HCT116 (cell line): ENCODE results near the gene FCN3. TPM values are rescaled to one million over a fixed set of nuclear protein-coding genes. Genes with fewer than 3 reads are reported as not detected.

Source experiments
- ATAC-seq: fragments of 200-7000 bp; cut with Tn5 transposase; 2 replicates; pipeline ENCODE4 v1.9.1; 2020; ENCODE audit warnings: mild to moderate bottlenecking, moderate library complexity
- BruUV-seq: library from RNA; stranded (reverse); fragments of 400-500 nt; replicated peaks from 2 replicates; lab custom pipeline; 2021; lab: Mats Ljungman, UMichigan
- CTCF ChIA-PET: fragments of 300-600 bp; sonication (Branson Sonifier 250); formaldehyde crosslinking; loops from one replicate; lab custom pipeline; 2021; ENCODE audit warnings: antibody characterized with exemption; lab: Charles Lee
- POLR2A ChIA-PET: fragments of 300-600, 350-600 bp; sonication (Branson Sonifier 250); formaldehyde crosslinking; loops from one replicate; lab custom pipeline; 2021; ENCODE audit warnings: antibody characterized with exemption; lab: Charles Lee
- RAD21 ChIA-PET, 2 experiments: fragments of 300-600 bp; sonication (Branson Sonifier 250); formaldehyde crosslinking; loops; one replicate each; lab custom pipeline; 2023; ENCODE audit warnings: low total read pairs in 2 of 2; ENCODE audit not compliant: uncharacterized antibody in 2 of 2, unreplicated experiment in 2 of 2, low non-redundant PET in 1 of 2; lab: Charles Lee
- DNase-seq: peaks from one replicate; pipeline ENCODE4 v3.0.0-alpha.2; 2010; ENCODE audit warnings: low read depth, low spot score
- H2AFZ ChIP-seq: fragments of 200-600 bp; shearing (Covaris generic), sonication (generic); 2 replicates; pipeline ENCODE4 v1.6.1; 2017; ENCODE audit warnings: low read depth, mixed run types, mixed read lengths, antibody characterized with exemption, low read length; ENCODE audit not compliant: poor library complexity, severe bottlenecking
- H3K27ac ChIP-seq: 2 replicates; pipeline ENCODE4 v1.5.1; 2012; ENCODE audit warnings: low read depth, low read length
- H3K27me3 ChIP-seq: fragments of 200-600 bp; sonication (generic); 2 replicates; pipeline ENCODE4 v1.6.1; 2016; ENCODE audit warnings: mixed run types, low read length, mixed read lengths; ENCODE audit not compliant: insufficient read depth
- H3K36me3 ChIP-seq, 2 experiments: fragments of 200-500 bp in 1 of 2; fragments of 200-600 bp in 1 of 2; sonication (Bioruptor generic) in 1 of 2; sonication (generic) in 1 of 2; 2 replicates each; pipeline versions ENCODE4 v1.5.1 to v1.6.1; 2014 to 2016; ENCODE audit warnings: low read length in 2 of 2, inconsistent platforms in 1 of 2, mixed read lengths in 1 of 2, mixed run types in 1 of 2; ENCODE audit not compliant: insufficient read depth in 2 of 2, control insufficient read depth in 1 of 2
- H3K4me1 ChIP-seq, 2 experiments: fragments of 200-600 bp in 1 of 2; sonication (generic) in 1 of 2; 2 replicates each; pipeline versions ENCODE4 v1.5.1 to v1.6.1; 2012 to 2017; ENCODE audit warnings: low read length in 2 of 2, inconsistent platforms in 1 of 2, mild to moderate bottlenecking in 1 of 2, mixed read lengths in 1 of 2, mixed run types in 1 of 2, moderate library complexity in 1 of 2; ENCODE audit not compliant: insufficient read depth in 2 of 2, control insufficient read depth in 1 of 2
- H3K4me2 ChIP-seq: fragments of 200-600 bp; sonication (generic); 2 replicates; pipeline ENCODE4 v1.6.1; 2017; ENCODE audit warnings: mixed run types, low read length, mixed read lengths
- H3K4me3 ChIP-seq, 2 experiments: fragments of 200-600 bp in 1 of 2; sonication (generic) in 1 of 2; replicated peaks in 1 of 2; 2 replicates each; pipeline ENCODE4 v1.5.1; 2011 to 2016; ENCODE audit warnings: low read length in 2 of 2, control low read depth in 1 of 2, low read depth in 1 of 2, mild to moderate bottlenecking in 1 of 2, mixed read lengths in 1 of 2, mixed run types in 1 of 2
- H3K79me2 ChIP-seq: fragments of 200-600 bp; sonication (generic); 2 replicates; pipeline ENCODE4 v1.6.1; 2017; ENCODE audit warnings: mild to moderate bottlenecking, mixed run types, low read length, moderate library complexity, mixed read lengths; ENCODE audit not compliant: insufficient read depth
- H3K9ac ChIP-seq: fragments of 200-600 bp; sonication (generic); 2 replicates; pipeline ENCODE4 v1.6.1; 2016; ENCODE audit warnings: low read length, mixed read lengths
- H3K9me2 ChIP-seq: fragments of 200-600 bp; sonication (generic), shearing (Covaris generic); 2 replicates; pipeline ENCODE4 v1.6.1; 2017; ENCODE audit warnings: mixed run types, mild to moderate bottlenecking, moderate library complexity; ENCODE audit not compliant: insufficient read depth
- H3K9me3 ChIP-seq, 2 experiments: fragments of 200-500 bp in 1 of 2; fragments of 200-600 bp in 1 of 2; sonication (Bioruptor generic) in 1 of 2; sonication (generic) in 1 of 2; 2 replicates each; pipeline ENCODE4 v1.6.1; 2014 to 2017; ENCODE audit warnings: low read length in 2 of 2, mixed read lengths in 2 of 2, inconsistent platforms in 1 of 2, low read depth in 1 of 2, mild to moderate bottlenecking in 1 of 2, mixed run types in 1 of 2, moderate library complexity in 1 of 2; ENCODE audit not compliant: control insufficient read depth in 1 of 2, insufficient read depth in 1 of 2
- H4K20me1 ChIP-seq: fragments of 200-600 bp; sonication (generic), shearing (Covaris generic); 2 replicates; pipeline ENCODE4 v1.6.1; 2017; ENCODE audit warnings: mixed run types, mild to moderate bottlenecking, moderate library complexity; ENCODE audit not compliant: insufficient read depth
- ATF3 ChIP-seq: IDR thresholded peaks from 2 replicates; pipeline ENCODE4 v1.6.1; 2012
- CTCF ChIP-seq, 3 experiments: fragments of 200-600 bp in 1 of 3; sonication (generic) in 1 of 3; IDR thresholded peaks in 2 of 3; conservative IDR thresholded peaks in 1 of 3; 2 replicates each; pipeline ENCODE4 v1.5.1; 2012 to 2017; ENCODE audit warnings: low read depth in 2 of 3, low read length in 2 of 3, antibody characterized with exemption in 1 of 3, borderline replicate concordance in 1 of 3, control low read depth in 1 of 3, mild to moderate bottlenecking in 1 of 3, mixed read lengths in 1 of 3, mixed run types in 1 of 3, moderate library complexity in 1 of 3; ENCODE audit not compliant: insufficient read depth in 1 of 3
- EGR1 ChIP-seq: IDR thresholded peaks from 2 replicates; pipeline ENCODE4 v1.6.1; 2012; ENCODE audit warnings: low read depth
- EZH2 ChIP-seq: fragments of 200-600 bp; sonication (generic); IDR thresholded peaks from 2 replicates; pipeline ENCODE4 v1.6.1; 2017; ENCODE audit warnings: antibody characterized with exemption, mixed run types
- EZH2phosphoT487 ChIP-seq: fragments of 200-600 bp; IDR thresholded peaks from 2 replicates; pipeline ENCODE4 v1.6.1; 2018; ENCODE audit warnings: antibody characterized with exemption, borderline replicate concordance
- FOSL1 ChIP-seq: IDR thresholded peaks from 2 replicates; pipeline ENCODE4 v1.6.1; 2012; ENCODE audit warnings: low read depth
- REST ChIP-seq: IDR thresholded peaks from 2 replicates; pipeline ENCODE4 v1.6.1; 2012; ENCODE audit warnings: low read depth
- SIN3A ChIP-seq: IDR thresholded peaks from 2 replicates; pipeline ENCODE4 v1.6.1; 2012; ENCODE audit warnings: low read depth
- TCF7L2 ChIP-seq: IDR thresholded peaks from 2 replicates; pipeline ENCODE4 v1.7.0; 2011; ENCODE audit warnings: borderline replicate concordance, inconsistent platforms; ENCODE audit not compliant: insufficient read depth, insufficient read length; ENCODE audit errors: extremely low read depth
- intact Hi-C: fragments of 100-400 bp; cut with micrococcal nuclease; formaldehyde crosslinking; loops from 2 replicates; pipeline ENCODE4 v1.10.0; 2022
- total RNA-seq: library from RNA; stranded (reverse); gene quantifications from one replicate; pipeline ENCODE4 v1.2.1, GENCODE V29; 2021; ENCODE audit not compliant: unreplicated experiment

Gene FCN3
- total RNA-seq, 1 experiment from 2014 or later: 1.2 TPM

- ChIA-PET RAD21 (interaction anchor here in 1 of 2 experiments (0.5 kb wide), 1 partner anchor 407 kb away, joined by 3 read pairs; the partner anchor contains the start of gene KDF1), POLR2A (interaction anchor here (1.0 to 2.6 kb wide), 6 partner anchors 11 to 25 kb away, joined by 3 to 26 read pairs (median 6); partner anchors contain the start of genes CD164L2 and GPR3), CTCF (interaction anchor here (1.3 to 3.3 kb wide), 11 partner anchors 9 to 323 kb away, joined by 3 to 28 read pairs (median 7); partner anchors contain the start of genes CD164L2, GPR3 and SYTL1)
- no peak for DNase-seq
- Histone ChIP-seq H3K4me1 (peaks cover 12 to 32% of the 10 kb centered on the region in 2 experiments), H3K79me2 (peaks cover 3% of the 10 kb centered on the region; the same call in 1 of the 2 replicates), H4K20me1 (no peaks in the 10 kb centered on the region), H2AFZ (peak overlapping the region; percentile 70), H3K9ac (peak overlapping the region; percentile 78), H3K36me3 (peaks cover 0 to 4% of the 10 kb centered on the region in 2 experiments; a peak in 1 of 4 replicates), H3K9me2 (no peaks in the 10 kb centered on the region), H3K27me3 (no peaks in the 10 kb centered on the region), H3K4me3 (peak overlapping the region; percentile 67 to 69), H3K4me2 (peak overlapping the region; percentile 95), H3K9me3 (no peaks in the 10 kb centered on the region), H3K27ac (peak overlapping the region; percentile 100)
- BruUV-seq: no TSS peak
- peak; percentile 2; the same call in 1 of the 2 replicates for ATAC-seq
- intact Hi-C loops: no loop called here
- TF ChIP-seq REST (no peak), EZH2phosphoT487 (no peak), TCF7L2 (no peak), ATF3 (no peak), CTCF (IDR thresholded peaks at IDR 0.05 in 2 of 3, conservative IDR thresholded peaks at IDR 0.05 in 1 of 3; ENCODE audit: borderline replicate concordance in 1 of 3, insufficient read depth in 1 of 3, low read depth in 2 of 3, low read length in 2 of 3) (no peak), EGR1 (no peak), FOSL1 (no peak), SIN3A (no peak), EZH2 (no peak)
Measured at GRCh38 chr1:27367160-27367650, 7.4 kb downstream of the FCN3 start.
